HL-60/S4 (cell line): ENCODE results near the gene PTPN22.

Source experiments
- in situ Hi-C: fragments of 300-500 bp; cut with MboI; formaldehyde crosslinking; loops from 2 replicates; pipeline ENCODE4 v1.14.3; 2022; ENCODE audit warnings: low sequenced_read_pairs

Gene PTPN22

GRCh38 chr1:113765306-113766230 is 105.9 kb downstream of the PTPN22 start:
- in situ Hi-C loops = no loop called here
